Panc1 (cell line): Measurements from ENCODE around the gene FAIM.

ENCODE experiments used
- POLR2AphosphoS5 ChIP-seq: IDR thresholded peaks from 2 replicates; pipeline ENCODE4 v1.6.1; 2012; ENCODE audit warnings: mild to moderate bottlenecking, low read depth, low read length, moderate library complexity
- SIN3A ChIP-seq: IDR thresholded peaks from 2 replicates; pipeline ENCODE4 v1.6.1; 2012; ENCODE audit warnings: low read depth, mild to moderate bottlenecking, low read length, moderate library complexity, borderline replicate concordance; ENCODE audit not compliant: insufficient read depth
- TCF7L2 ChIP-seq: IDR thresholded peaks from 2 replicates; pipeline ENCODE4 v1.6.1; 2011; ENCODE audit warnings: mild to moderate bottlenecking, low read depth, low read length, inconsistent platforms
- TF ChIP-seq, protein P1 (sequence below): fragments of 450-650 bp; IDR thresholded peaks from 2 replicates; pipeline ENCODE4 v1.5.1; 2017; ENCODE audit warnings: mild to moderate bottlenecking
- TF ChIP-seq, protein P2 (sequence below), 2 experiments: IDR thresholded peaks; 2 replicates each; pipeline ENCODE4 v1.6.1; 2011 to 2012; ENCODE audit warnings: low read depth in 2 of 2, control low read depth in 1 of 2, low read length in 1 of 2, mild to moderate bottlenecking in 1 of 2, moderate library complexity in 1 of 2; ENCODE audit not compliant: insufficient read depth in 1 of 2

DNA sequence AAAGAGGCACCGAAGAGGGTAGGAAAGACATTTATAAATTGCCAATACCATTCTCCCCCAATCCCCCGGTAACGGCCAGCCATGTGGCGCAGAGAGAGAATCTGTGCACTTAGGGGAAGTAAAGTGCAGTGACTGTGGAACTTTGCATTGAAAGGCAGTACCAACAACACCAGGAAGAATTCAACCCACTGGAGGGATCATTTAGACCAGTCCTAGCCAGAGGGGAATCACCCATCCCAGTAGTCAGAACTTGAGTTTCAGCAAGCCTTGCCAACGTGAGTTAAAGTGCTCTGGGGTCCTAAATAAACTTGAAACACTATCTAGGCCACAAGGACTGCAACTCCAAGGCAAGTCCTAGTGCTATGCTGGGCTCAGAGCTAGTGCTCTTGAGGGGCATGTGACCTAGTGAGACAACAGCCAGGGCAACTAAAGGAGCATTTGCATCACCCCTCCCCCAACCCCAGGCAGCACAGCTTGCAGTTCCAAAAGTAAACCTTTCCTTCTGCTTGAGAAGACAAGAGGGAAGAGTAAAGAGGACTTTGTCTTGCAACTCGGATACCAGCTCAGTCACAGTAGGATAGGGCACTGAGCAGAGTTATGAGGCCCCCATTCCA is 29.5 kb upstream of the FAIM start:
- TF ChIP-seq, protein P1, sequence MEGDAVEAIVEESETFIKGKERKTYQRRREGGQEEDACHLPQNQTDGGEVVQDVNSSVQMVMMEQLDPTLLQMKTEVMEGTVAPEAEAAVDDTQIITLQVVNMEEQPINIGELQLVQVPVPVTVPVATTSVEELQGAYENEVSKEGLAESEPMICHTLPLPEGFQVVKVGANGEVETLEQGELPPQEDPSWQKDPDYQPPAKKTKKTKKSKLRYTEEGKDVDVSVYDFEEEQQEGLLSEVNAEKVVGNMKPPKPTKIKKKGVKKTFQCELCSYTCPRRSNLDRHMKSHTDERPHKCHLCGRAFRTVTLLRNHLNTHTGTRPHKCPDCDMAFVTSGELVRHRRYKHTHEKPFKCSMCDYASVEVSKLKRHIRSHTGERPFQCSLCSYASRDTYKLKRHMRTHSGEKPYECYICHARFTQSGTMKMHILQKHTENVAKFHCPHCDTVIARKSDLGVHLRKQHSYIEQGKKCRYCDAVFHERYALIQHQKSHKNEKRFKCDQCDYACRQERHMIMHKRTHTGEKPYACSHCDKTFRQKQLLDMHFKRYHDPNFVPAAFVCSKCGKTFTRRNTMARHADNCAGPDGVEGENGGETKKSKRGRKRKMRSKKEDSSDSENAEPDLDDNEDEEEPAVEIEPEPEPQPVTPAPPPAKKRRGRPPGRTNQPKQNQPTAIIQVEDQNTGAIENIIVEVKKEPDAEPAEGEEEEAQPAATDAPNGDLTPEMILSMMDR, result no peak
- TF ChIP-seq, protein P2, sequence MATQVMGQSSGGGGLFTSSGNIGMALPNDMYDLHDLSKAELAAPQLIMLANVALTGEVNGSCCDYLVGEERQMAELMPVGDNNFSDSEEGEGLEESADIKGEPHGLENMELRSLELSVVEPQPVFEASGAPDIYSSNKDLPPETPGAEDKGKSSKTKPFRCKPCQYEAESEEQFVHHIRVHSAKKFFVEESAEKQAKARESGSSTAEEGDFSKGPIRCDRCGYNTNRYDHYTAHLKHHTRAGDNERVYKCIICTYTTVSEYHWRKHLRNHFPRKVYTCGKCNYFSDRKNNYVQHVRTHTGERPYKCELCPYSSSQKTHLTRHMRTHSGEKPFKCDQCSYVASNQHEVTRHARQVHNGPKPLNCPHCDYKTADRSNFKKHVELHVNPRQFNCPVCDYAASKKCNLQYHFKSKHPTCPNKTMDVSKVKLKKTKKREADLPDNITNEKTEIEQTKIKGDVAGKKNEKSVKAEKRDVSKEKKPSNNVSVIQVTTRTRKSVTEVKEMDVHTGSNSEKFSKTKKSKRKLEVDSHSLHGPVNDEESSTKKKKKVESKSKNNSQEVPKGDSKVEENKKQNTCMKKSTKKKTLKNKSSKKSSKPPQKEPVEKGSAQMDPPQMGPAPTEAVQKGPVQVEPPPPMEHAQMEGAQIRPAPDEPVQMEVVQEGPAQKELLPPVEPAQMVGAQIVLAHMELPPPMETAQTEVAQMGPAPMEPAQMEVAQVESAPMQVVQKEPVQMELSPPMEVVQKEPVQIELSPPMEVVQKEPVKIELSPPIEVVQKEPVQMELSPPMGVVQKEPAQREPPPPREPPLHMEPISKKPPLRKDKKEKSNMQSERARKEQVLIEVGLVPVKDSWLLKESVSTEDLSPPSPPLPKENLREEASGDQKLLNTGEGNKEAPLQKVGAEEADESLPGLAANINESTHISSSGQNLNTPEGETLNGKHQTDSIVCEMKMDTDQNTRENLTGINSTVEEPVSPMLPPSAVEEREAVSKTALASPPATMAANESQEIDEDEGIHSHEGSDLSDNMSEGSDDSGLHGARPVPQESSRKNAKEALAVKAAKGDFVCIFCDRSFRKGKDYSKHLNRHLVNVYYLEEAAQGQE (IDR thresholded peaks at IDR 0.05; ENCODE audit: insufficient read depth in 1 of 2, low read depth in 2 of 2, low read length in 1 of 2), result no peak
- no peak for TF ChIP-seq POLR2AphosphoS5
- no peak for TF ChIP-seq TCF7L2
- TF ChIP-seq SIN3A, result no peak
